DOHH2 (cell line): ENCODE measurements around the gene GPC6.

Experiments used
- CTCF ChIP-seq: fragments of 200-600 bp; sonication (generic); IDR thresholded peaks from one replicate; pipeline ENCODE4 v1.5.1; 2014; ENCODE audit warnings: antibody characterized with exemption, mild to moderate bottlenecking, low read depth, low read length; ENCODE audit not compliant: poor library complexity, severe bottlenecking
- EZH2phosphoT487 ChIP-seq: fragments of 200-600 bp; sonication (generic); IDR thresholded peaks from 2 replicates; pipeline ENCODE4 v1.6.1; 2017; ENCODE audit warnings: borderline replicate concordance, mild to moderate bottlenecking, antibody characterized with exemption, low read length, moderate library complexity, mixed read lengths

GRCh38 chr13:94415500-94416237 is 1189.1 kb downstream of the GPC6 start:
- TF ChIP-seq CTCF (no peak), EZH2phosphoT487 (no peak)
